ENCODE data around the gene FARP1.
"Not testable (repeated sequence)": the region's sequence is repeated elsewhere in the genome, so short reads cannot be mapped to it uniquely, and the experiment has no call there.

Gene FARP1

DNA sequence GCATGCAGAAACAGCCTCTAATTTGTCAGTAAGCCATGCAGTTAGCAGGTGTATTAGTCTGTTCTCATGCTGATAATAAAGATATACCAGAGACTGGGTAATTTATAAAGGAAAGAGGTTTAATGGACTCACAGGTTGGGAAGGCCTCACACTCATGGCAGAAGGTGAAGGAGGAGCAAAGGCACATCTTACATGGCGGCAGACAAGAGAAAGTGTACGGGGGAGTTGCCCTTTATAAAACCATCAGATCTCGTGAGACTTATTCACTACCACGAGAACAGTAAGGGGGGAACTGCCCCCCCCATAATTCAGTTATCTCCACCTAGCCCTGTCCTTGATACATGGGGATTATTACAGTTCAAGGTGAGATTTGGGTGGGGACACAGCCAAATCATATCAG lies 87.9 kb downstream of the FARP1 start:
- not testable (repeated sequence) for H3K4me1 Mint-ChIP-seq (ENCODE audit: low read depth); H3K36me3 Mint-ChIP-seq (ENCODE audit: low read depth); H3K27me3 Mint-ChIP-seq

DNA sequence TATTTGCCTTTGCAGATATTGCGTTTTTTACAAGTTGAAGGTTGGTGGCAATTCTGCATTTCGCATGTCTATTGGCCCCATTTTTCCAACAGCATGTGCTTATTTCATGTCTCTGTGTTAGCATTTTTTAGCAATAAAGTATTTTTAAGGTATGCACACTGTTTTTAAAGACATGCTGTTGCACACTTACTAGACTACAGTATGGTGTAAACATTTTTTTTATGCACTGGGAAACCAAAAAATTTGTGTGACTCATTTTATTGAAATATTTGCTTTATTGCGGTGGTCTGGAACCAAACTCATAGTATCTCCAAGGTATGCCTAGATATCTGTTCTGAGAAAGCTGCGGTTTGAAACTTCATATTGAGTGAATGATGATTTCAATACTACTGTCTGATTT lies 89.6 kb downstream of the FARP1 start:
- Mint-ChIP-seq H3K27me3 (peaks cover 6% of the 10 kb centered on the region), H3K4me1 (ENCODE audit: low read depth) (no peaks in the 10 kb centered on the region), H3K4me3 (no peak overlapping the region), H3K36me3 (ENCODE audit: low read depth) (no peaks in the 10 kb centered on the region), H3K9me3 (no peaks in the 10 kb centered on the region), H3K27ac (no peak overlapping the region)
- DNase-seq: no peak

More for the DNA sequence above, 87.9 kb downstream of the FARP1 start:
- not testable (repeated sequence) for H3K9me3 Mint-ChIP-seq, H3K4me3 Mint-ChIP-seq, H3K27ac Mint-ChIP-seq, DNase-seq

DNA sequence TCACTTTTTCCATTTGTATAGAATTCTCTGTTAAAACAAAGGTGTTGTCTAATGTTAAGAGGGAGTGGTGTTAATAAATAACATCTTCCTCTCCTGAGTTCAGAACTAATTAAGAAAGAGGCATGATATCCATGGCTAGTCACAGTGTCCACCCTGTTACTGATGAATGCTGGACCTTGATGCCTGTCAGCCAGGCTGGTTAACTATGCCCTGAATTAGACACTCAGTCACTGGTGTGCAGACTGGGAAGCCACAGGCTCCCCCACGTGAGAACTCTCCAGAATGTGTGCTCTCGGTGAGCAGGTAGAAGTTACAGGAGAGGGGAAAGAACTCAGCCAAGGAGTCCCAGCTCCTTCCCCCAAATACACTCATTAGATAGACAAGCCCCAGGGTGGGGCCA lies 90.2 kb downstream of the FARP1 start:
- H3K9me3 Mint-ChIP-seq: no peaks in the 10 kb centered on the region
- no peak overlapping the region for H3K4me3 Mint-ChIP-seq
- H3K36me3 Mint-ChIP-seq (ENCODE audit: low read depth): no peaks in the 10 kb centered on the region
- no peak overlapping the region for H3K27ac Mint-ChIP-seq
- no peaks in the 10 kb centered on the region for H3K4me1 Mint-ChIP-seq (ENCODE audit: low read depth)
- H3K27me3 Mint-ChIP-seq: peaks cover 6% of the 10 kb centered on the region
- no peak for DNase-seq

DNA sequence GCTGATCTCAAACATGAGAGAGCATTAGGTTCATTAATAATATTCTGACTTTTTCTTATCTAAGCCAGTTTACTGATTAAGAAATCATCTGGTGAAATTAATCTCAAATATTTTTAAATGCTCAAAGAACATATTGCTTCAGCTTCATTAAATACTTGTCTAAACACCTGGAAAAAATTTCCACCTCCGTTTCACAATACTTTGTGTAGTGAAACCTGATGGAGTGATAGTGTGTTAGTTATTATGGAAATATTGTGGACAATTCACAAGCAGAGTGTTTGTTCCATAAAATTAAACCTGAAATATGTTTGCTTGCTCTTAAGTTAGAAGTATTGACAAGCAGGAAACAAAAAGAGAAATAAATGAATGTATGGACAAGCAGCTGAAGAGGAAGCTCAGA lies 91.5 kb downstream of the FARP1 start:
- no peak overlapping the region for H3K4me3 Mint-ChIP-seq
- no peaks in the 10 kb centered on the region for H3K4me1 Mint-ChIP-seq (ENCODE audit: low read depth)

DNA sequence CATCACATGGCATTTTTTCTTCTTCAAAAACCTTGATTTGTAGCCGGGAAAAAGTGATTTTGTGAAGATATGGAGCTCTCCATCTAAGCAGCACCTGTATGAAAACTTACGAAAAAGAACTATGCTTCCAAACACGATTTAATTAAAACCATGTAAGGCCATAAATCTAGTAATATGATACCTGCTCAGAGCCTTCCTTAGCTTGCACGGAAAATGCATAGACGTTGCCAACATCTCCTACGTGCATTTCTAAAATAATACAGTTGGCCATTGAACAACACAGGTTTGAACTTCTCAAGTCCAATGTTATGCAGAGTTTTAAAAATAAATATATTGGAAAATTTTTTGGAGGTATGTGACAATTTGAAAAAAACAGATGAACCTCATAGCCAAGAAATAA lies 93.3 kb downstream of the FARP1 start:
- no peaks in the 10 kb centered on the region for H3K36me3 Mint-ChIP-seq (ENCODE audit: low read depth)
- peaks cover 6% of the 10 kb centered on the region for H3K27me3 Mint-ChIP-seq
- H3K4me3 Mint-ChIP-seq: no peak overlapping the region
- no peak overlapping the region for H3K27ac Mint-ChIP-seq
- no peaks in the 10 kb centered on the region for H3K9me3 Mint-ChIP-seq
- no peaks in the 10 kb centered on the region for H3K4me1 Mint-ChIP-seq (ENCODE audit: low read depth)
- DNase-seq: no peak

More for the DNA sequence above, 91.5 kb downstream of the FARP1 start:
- DNase-seq: no peak
- Mint-ChIP-seq H3K27ac (no peak overlapping the region), H3K36me3 (ENCODE audit: low read depth) (no peaks in the 10 kb centered on the region), H3K9me3 (no peaks in the 10 kb centered on the region), H3K27me3 (peaks cover 6% of the 10 kb centered on the region)

DNA sequence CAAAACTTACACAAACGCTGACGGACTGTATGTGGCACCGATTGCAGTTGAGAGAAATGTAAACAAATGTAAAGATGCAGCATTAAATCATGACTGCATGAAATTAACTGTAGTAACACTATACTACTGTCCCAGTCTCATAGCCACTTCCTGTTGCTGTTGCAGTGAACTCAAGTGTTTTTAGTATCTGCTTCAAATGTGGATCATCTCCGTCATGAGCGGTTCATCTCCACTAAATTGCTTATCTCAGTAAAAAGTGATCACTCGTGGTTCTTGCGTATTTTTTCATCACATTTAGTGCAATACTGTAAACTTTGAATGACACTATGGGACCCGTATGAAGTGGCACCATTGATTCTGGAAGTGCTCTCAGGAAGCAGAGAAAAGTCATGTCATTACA lies 94.4 kb downstream of the FARP1 start:
- no peak overlapping the region for H3K27ac Mint-ChIP-seq
- DNase-seq: no peak
- no peaks in the 10 kb centered on the region for H3K36me3 Mint-ChIP-seq (ENCODE audit: low read depth)
- peaks cover 6% of the 10 kb centered on the region for H3K27me3 Mint-ChIP-seq
- no peaks in the 10 kb centered on the region for H3K9me3 Mint-ChIP-seq
- H3K4me1 Mint-ChIP-seq (ENCODE audit: low read depth): no peaks in the 10 kb centered on the region
- H3K4me3 Mint-ChIP-seq: no peak overlapping the region

DNA sequence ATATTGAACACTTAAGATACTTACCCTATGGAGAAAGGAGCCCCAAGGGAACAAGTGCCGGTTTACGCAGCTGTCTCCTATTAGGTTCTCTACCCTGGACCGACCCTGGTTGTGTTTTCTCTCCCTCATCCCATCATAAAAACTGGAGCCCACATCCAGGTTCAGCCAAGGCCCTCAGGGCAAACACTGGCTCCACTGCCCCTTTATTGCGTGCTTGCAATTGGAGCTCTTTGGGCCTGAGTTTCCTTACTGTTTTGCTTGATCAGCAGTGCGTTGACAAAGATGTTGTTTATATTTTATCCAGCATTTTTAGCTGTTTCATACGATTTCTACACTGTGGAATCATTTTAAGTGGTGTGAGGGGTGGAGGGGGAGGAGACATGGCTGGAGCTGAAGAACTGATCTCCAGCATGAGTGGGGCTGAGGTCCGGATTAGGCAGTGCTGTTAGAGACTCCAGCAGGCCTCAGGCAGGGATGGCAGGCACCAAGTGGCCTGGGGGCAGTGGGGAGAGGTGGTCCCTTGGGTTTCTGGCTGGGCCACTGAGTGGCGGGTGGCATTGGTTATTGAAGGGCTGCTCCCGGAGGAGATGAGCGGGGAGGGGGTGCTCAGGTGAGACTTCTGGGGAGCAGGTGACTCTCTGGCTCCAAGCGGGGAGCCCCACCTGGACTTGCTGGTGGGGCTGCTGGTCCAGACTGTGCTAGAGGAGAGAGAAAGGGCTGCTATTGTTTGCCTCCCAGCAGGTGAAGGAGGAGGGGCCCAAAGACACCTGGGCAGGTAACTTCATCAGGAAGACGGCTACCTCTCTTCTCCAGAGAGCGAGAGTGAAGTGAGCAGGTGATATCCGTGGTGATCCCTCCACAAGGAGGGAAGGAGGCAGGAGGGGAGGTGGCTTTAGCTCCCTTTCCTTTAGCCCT lies 96.5 kb downstream of the FARP1 start:
- no peak for DNase-seq
- Mint-ChIP-seq H3K27me3 (peaks cover 6% of the 10 kb centered on the region), H3K4me1 (ENCODE audit: low read depth) (no peaks in the 10 kb centered on the region), H3K4me3 (no peak overlapping the region), H3K9me3 (no peaks in the 10 kb centered on the region), H3K27ac (no peak overlapping the region), H3K36me3 (ENCODE audit: low read depth) (no peaks in the 10 kb centered on the region)

DNA sequence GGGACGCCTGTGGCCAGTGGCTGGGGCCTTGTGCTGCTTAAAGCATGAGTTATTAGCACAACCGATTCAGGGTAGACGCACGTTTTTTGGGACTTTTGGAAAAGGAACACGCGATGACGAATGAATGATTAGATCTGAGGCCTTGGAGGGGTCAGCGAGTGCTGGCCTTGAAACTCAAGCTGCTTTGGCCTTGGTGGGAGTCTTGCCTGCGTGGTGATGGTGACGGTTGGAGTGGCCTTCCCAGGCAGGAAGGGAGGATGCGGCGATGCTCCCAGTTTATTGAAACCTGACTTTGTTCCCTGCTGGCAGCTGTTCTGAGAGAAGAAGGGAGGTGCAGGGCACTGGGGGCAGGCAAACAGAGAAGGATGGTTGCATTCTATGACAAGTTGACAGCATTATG lies 97.2 kb downstream of the FARP1 start:
- Mint-ChIP-seq H3K4me3 (no peak overlapping the region), H3K27me3 (peaks cover 10% of the 10 kb centered on the region), H3K27ac (no peak overlapping the region), H3K4me1 (ENCODE audit: low read depth) (no peaks in the 10 kb centered on the region), H3K36me3 (ENCODE audit: low read depth) (no peaks in the 10 kb centered on the region), H3K9me3 (no peaks in the 10 kb centered on the region)
- no peak for DNase-seq

DNA sequence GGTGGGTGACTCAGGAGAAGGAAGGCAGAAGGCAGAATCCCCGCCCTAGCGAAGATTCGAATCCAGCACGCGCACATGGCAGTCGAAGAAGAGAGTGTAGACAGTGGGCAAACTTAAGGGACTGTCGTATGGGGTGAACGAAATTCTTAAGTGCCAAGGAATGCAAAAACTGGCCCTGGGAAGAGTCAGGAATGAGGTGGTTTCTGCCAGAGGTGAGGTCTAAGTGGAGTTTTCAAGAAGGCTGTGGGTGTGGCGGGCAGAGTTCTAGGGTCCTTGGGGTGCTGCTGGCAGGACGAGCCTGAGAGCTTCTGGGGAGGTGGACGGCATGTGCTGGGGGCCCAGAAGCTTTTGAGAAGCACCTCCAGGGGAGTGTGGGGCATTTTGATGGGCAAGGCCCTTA lies 98.1 kb downstream of the FARP1 start:
- no peak for DNase-seq
- no peak overlapping the region for H3K27ac Mint-ChIP-seq
- peaks cover 13% of the 10 kb centered on the region for H3K27me3 Mint-ChIP-seq
- no peaks in the 10 kb centered on the region for H3K9me3 Mint-ChIP-seq
- H3K36me3 Mint-ChIP-seq (ENCODE audit: low read depth): no peaks in the 10 kb centered on the region
- no peak overlapping the region for H3K4me3 Mint-ChIP-seq
- H3K4me1 Mint-ChIP-seq (ENCODE audit: low read depth): no peaks in the 10 kb centered on the region

DNA sequence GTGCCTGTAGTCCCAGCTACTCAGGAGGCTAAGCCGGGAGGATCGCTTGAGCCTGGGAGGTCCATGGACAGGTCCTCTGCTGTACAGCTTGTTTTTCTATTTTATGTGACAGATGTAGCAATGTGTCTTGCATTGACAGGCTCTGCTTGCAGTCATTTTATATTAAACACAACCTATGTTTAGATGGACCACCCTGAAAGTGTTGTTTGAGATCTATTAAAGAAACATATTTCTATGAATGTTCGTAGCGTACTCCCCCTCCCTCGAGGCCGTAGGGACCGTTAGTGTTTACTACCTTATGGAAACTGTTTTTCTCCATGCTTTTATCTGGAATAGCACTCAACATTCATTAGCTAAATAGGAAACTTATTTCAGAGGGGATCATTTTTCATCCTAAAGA lies 99.1 kb downstream of the FARP1 start:
- Mint-ChIP-seq H3K27me3 (peaks cover 13% of the 10 kb centered on the region), H3K27ac (no peak overlapping the region), H3K4me1 (ENCODE audit: low read depth) (no peaks in the 10 kb centered on the region), H3K9me3 (no peaks in the 10 kb centered on the region), H3K4me3 (no peak overlapping the region), H3K36me3 (ENCODE audit: low read depth) (no peaks in the 10 kb centered on the region)
- DNase-seq: no peak

DNA sequence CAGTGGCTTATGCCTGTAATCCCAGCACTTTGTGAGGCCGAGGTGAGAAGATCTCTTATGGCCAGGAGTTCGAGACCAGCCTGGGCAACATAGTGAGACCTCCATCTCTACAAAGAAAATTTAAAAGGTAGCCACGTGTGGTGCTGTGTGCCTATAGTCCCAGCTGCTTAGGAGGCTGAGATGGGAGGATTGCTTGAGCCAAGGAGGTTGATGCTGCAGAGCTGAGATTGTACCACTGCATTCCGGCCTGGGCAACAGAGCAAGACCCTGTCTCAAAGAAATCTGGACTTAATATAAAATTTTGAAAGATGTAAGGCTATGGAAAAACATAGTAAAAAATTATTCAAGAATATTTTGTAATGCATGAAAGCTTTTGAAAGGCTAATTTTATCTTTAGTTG lies 99.5 kb downstream of the FARP1 start:
- no peaks in the 10 kb centered on the region for H3K4me1 Mint-ChIP-seq (ENCODE audit: low read depth)
- H3K4me3 Mint-ChIP-seq: no peak overlapping the region
- H3K27ac Mint-ChIP-seq: no peak overlapping the region
- no peaks in the 10 kb centered on the region for H3K9me3 Mint-ChIP-seq
- no peaks in the 10 kb centered on the region for H3K36me3 Mint-ChIP-seq (ENCODE audit: low read depth)
- H3K27me3 Mint-ChIP-seq: peaks cover 14% of the 10 kb centered on the region
- no peak for DNase-seq

DNA sequence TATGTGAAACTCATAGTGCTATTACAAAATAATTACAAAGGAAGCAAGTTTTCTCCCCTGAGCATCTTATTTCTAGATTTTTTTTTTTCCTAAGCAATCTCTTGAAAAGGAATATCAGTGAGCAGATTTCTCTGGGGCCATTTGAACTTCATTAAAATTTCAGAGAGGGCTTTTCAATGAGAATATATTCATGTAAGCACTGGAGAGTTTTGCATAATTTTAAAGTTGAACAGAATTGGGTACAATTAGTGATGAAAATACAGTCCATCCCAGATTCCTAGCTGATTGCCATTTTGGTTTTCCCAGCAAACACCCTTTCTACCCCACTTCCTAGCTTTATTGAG lies 101.0 kb downstream of the FARP1 start:
- DNase-seq: no peak
- no peak overlapping the region for H3K27ac Mint-ChIP-seq
- no peaks in the 10 kb centered on the region for H3K36me3 Mint-ChIP-seq (ENCODE audit: low read depth)
- no peaks in the 10 kb centered on the region for H3K9me3 Mint-ChIP-seq
- no peak overlapping the region for H3K4me3 Mint-ChIP-seq
- H3K4me1 Mint-ChIP-seq (ENCODE audit: low read depth): no peaks in the 10 kb centered on the region
- H3K27me3 Mint-ChIP-seq: peaks cover 19% of the 10 kb centered on the region

DNA sequence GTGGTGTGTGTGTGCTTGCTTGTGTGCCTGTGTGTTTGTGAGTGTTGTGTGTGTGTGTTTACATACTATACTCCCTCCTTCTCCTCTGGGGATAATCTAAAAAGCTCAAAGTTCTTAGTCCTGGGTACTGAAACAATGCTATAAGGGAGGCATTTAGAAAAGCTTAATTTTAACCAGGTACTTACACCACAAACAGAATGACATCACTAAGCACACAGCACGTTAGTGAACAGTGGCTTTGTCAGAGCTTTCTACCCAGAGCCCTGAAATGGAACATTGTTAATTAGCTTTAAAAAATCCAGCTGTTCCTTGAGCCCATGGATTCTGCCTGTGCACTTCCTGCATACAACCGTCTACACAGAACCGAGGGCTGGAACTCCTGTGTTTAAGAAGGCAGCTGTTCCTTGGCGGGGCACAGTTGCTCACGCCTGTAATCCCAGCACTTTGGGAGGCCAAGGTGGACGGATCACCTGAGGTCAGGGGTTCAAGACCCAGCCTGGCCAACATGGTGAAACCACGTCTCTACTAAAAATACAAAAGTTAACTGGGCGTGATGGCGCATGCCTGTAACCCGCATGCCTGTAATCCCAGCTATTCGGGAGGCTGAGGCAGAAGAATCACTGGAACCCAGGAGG lies 103.8 kb downstream of the FARP1 start:
- no peaks in the 10 kb centered on the region for H3K9me3 Mint-ChIP-seq
- H3K4me1 Mint-ChIP-seq (ENCODE audit: low read depth): no peaks in the 10 kb centered on the region
- H3K4me3 Mint-ChIP-seq: no peak overlapping the region
- no peak for DNase-seq
- H3K27ac Mint-ChIP-seq: no peak overlapping the region
- peaks cover 19% of the 10 kb centered on the region for H3K27me3 Mint-ChIP-seq
- H3K36me3 Mint-ChIP-seq (ENCODE audit: low read depth): no peaks in the 10 kb centered on the region

DNA sequence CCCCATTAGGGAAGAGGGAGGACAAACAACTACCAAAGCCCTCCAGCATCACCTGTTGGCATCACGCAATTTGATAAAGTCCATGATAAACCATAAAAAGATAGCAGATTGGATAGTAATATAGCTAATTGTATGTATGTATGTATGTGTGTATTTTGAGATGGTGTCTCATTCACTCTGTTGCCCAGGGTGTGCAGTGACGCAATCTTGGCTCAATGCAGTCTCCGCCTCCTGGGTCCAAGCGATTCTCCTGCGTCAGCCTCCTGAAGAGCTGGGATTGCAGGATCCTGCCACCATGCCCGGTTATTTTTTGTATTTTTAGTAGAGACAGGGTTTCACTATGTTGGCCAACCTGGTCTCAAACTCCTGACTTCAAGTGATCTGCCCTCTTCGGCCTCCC lies 108.8 kb downstream of the FARP1 start:
- no peak overlapping the region for H3K27ac Mint-ChIP-seq
- H3K27me3 Mint-ChIP-seq: peaks cover 9% of the 10 kb centered on the region
- no peaks in the 10 kb centered on the region for H3K36me3 Mint-ChIP-seq (ENCODE audit: low read depth)
- DNase-seq: no peak
- no peaks in the 10 kb centered on the region for H3K4me1 Mint-ChIP-seq (ENCODE audit: low read depth)
- no peaks in the 10 kb centered on the region for H3K9me3 Mint-ChIP-seq
- H3K4me3 Mint-ChIP-seq: no peak overlapping the region

DNA sequence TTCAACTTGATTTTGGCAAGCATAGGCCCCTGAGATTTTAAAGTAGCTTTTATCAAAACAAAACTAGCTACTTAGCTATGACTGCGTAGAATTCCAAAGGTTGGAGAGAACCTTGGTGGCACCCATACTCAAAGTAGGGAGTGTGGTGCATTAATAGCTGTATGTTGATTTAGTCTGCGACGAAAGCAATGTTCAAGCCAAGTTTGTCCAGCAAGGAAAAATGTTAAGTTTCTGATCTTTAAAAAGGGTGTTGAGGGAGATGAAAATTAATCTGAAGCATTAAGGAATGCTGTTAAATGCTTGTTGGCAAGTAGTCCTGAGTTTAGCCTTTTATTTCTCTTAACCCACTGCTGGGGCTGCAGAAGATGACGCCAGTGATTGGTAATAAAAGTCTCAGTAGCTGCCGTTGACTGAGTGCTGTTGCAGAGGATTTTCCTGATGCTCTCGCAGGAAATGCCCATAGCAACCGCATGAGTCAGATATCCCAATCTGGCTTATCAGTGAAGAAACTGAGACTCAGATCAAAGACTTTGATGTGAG lies 110.1 kb downstream of the FARP1 start:
- H3K36me3 Mint-ChIP-seq (ENCODE audit: low read depth): no peaks in the 10 kb centered on the region
- H3K27me3 Mint-ChIP-seq: peaks cover 3% of the 10 kb centered on the region
- no peak for DNase-seq
- H3K4me3 Mint-ChIP-seq: no peak overlapping the region
- no peaks in the 10 kb centered on the region for H3K4me1 Mint-ChIP-seq (ENCODE audit: low read depth)
- no peak overlapping the region for H3K27ac Mint-ChIP-seq
- H3K9me3 Mint-ChIP-seq: no peaks in the 10 kb centered on the region
